H1 (cell line): ENCODE results near the gene BARX1. TPM values are rescaled to one million over a fixed set of nuclear protein-coding genes. Genes with fewer than 3 reads are reported as not detected.

ENCODE experiments used
- CTCF ChIA-PET: fragments of 300-600 bp; sonication (Branson Sonifier 250); formaldehyde crosslinking; loops from one replicate; lab custom pipeline; 2021; ENCODE audit not compliant: partially characterized antibody; lab: Charles Lee
- POLR2A ChIA-PET: fragments of 300-600 bp; sonication (Branson Sonifier 250); formaldehyde crosslinking; loops from one replicate; lab custom pipeline; 2021; ENCODE audit warnings: inconsistent platforms; ENCODE audit not compliant: partially characterized antibody; lab: Charles Lee
- DNase-seq, 2 experiments: peaks; one replicate each; pipeline versions ENCODE4 v3.0.0 to v3.0.0-alpha.2; 2010 to 2022; ENCODE audit warnings: low spot score in 2 of 2, low read depth in 1 of 2, mixed read lengths in 1 of 2
- FAIRE-seq: peaks from 2 replicates; lab custom pipeline; 2011; peaks lifted over from hg19 to GRCh38; lab: Jason Lieb, UNC
- H2AFZ ChIP-seq: 2 replicates; pipeline ENCODE4 v1.8.1; 2012; ENCODE audit warnings: low read length, inconsistent platforms
- H2AK5ac ChIP-seq: 2 replicates; pipeline ENCODE4 v1.6.1; 2013; ENCODE audit warnings: low read depth, low read length
- H2BK120ac ChIP-seq: replicated peaks from 2 replicates; pipeline ENCODE3; 2013; ENCODE audit warnings: low read depth, low read length, inconsistent platforms
- H2BK12ac ChIP-seq: 2 replicates; pipeline ENCODE4 v1.6.1; 2013; ENCODE audit warnings: low read depth, low read length
- H2BK15ac ChIP-seq: 2 replicates; pipeline ENCODE4 v1.6.1; 2013; ENCODE audit warnings: low read length
- H2BK20ac ChIP-seq: 2 replicates; pipeline ENCODE4 v1.6.1; 2013; ENCODE audit warnings: low read length
- H2BK5ac ChIP-seq: 2 replicates; pipeline ENCODE4 v1.6.1; 2013; ENCODE audit warnings: low read depth, low read length
- H3K14ac ChIP-seq: 2 replicates; pipeline ENCODE4 v1.6.1; 2013; ENCODE audit warnings: inconsistent platforms; ENCODE audit not compliant: insufficient read length
- H3K18ac ChIP-seq: 2 replicates; pipeline ENCODE4 v1.6.1; 2013; ENCODE audit warnings: low read length; ENCODE audit errors: extremely low read depth
- H3K23ac ChIP-seq: 2 replicates; pipeline ENCODE4 v1.6.1; 2013; ENCODE audit warnings: inconsistent platforms; ENCODE audit not compliant: insufficient read length
- H3K23me2 ChIP-seq: 2 replicates; pipeline ENCODE4 v1.6.1; 2013; ENCODE audit warnings: low read depth, low read length
- H3K27ac ChIP-seq: 2 replicates; pipeline ENCODE4 v1.6.1; 2011; ENCODE audit warnings: low read depth, low read length, inconsistent platforms
- H3K27me3 ChIP-seq, 4 experiments: replicated peaks in 1 of 4; 1 replicate in 1 of 4; 2 replicates in 3 of 4; pipeline versions ENCODE4 v1.6.1 to v1.8.1; 2011 to 2013; ENCODE audit warnings: low read length in 3 of 4, mild to moderate bottlenecking in 3 of 4, inconsistent platforms in 2 of 4, mixed read lengths in 2 of 4, moderate library complexity in 1 of 4; ENCODE audit not compliant: control insufficient read depth in 3 of 4, insufficient read depth in 3 of 4; ENCODE audit errors: extremely low read depth in 1 of 4
- H3K36me3 ChIP-seq, 4 experiments: 2 replicates each; pipeline versions ENCODE4 v1.6.1 to v1.8.1; 2011 to 2013; ENCODE audit warnings: mild to moderate bottlenecking in 4 of 4, low read length in 3 of 4, moderate library complexity in 2 of 4, control low read depth in 1 of 4, inconsistent platforms in 1 of 4; ENCODE audit not compliant: insufficient read depth in 4 of 4, control insufficient read depth in 2 of 4
- H3K4ac ChIP-seq: replicated peaks from 2 replicates; pipeline ENCODE3; 2013; ENCODE audit warnings: low read length, low read depth, mixed read lengths, inconsistent platforms; ENCODE audit not compliant: insufficient read length
- H3K4me1 ChIP-seq, 4 experiments: replicated peaks in 1 of 4; 1 replicate in 1 of 4; 2 replicates in 3 of 4; pipeline versions ENCODE4 v1.6.1 to v1.8.1; 2011 to 2013; ENCODE audit warnings: low read length in 3 of 4, inconsistent platforms in 2 of 4, mixed read lengths in 1 of 4; ENCODE audit not compliant: insufficient read depth in 4 of 4, control insufficient read depth in 3 of 4
- H3K4me2 ChIP-seq, 2 experiments: 2 replicates each; pipeline versions ENCODE4 v1.6.1 to v1.8.1; 2011 to 2013; ENCODE audit warnings: low read depth in 2 of 2, low read length in 2 of 2, control low read depth in 1 of 2, inconsistent platforms in 1 of 2, mild to moderate bottlenecking in 1 of 2; ENCODE audit not compliant: insufficient read depth in 1 of 2
- H3K4me3 ChIP-seq, 4 experiments: fragments of 200-600, 300-600 bp in 1 of 4; sonication (generic), shearing (Covaris generic), sonication (Bioruptor Twin) in 1 of 4; 2 replicates each; pipeline versions ENCODE4 v1.5.1 to v1.8.1; 2011 to 2016; ENCODE audit warnings: low read length in 4 of 4, low read depth in 3 of 4, control low read depth in 2 of 4, inconsistent platforms in 2 of 4, mild to moderate bottlenecking in 2 of 4, mixed read lengths in 1 of 4, moderate library complexity in 1 of 4; ENCODE audit not compliant: insufficient read depth in 2 of 4; ENCODE audit errors: extremely low read depth in 1 of 4
- H3K56ac ChIP-seq: replicated peaks from 2 replicates; pipeline ENCODE3; 2013; ENCODE audit warnings: low read depth, mild to moderate bottlenecking, mixed read lengths, low read length, inconsistent platforms; ENCODE audit not compliant: insufficient read length
- H3K79me1 ChIP-seq: 2 replicates; pipeline ENCODE4 v1.6.1; 2013; ENCODE audit warnings: low read depth, low read length, control low read depth
- H3K79me2 ChIP-seq, 2 experiments: 2 replicates each; pipeline versions ENCODE4 v1.6.1 to v1.8.1; 2012 to 2013; ENCODE audit warnings: low read length in 2 of 2, mild to moderate bottlenecking in 2 of 2, inconsistent platforms in 1 of 2; ENCODE audit not compliant: insufficient read depth in 2 of 2, control insufficient read depth in 1 of 2
- H3K9ac ChIP-seq, 4 experiments: replicated peaks in 1 of 4; 1 replicate in 1 of 4; 2 replicates in 3 of 4; pipeline versions ENCODE4 v1.6.1 to v1.8.1; 2011 to 2013; ENCODE audit warnings: low read depth in 3 of 4, low read length in 3 of 4, control low read depth in 2 of 4, mild to moderate bottlenecking in 2 of 4, moderate library complexity in 2 of 4, inconsistent platforms in 1 of 4; ENCODE audit errors: extremely low read depth in 1 of 4
- H3K9me3 ChIP-seq, 2 experiments: 2 replicates each; pipeline versions ENCODE4 v1.6.1 to v1.8.1; 2012 to 2013; ENCODE audit warnings: mild to moderate bottlenecking in 2 of 2, moderate library complexity in 2 of 2, control low read depth in 1 of 2, inconsistent platforms in 1 of 2, low read depth in 1 of 2, low read length in 1 of 2, mixed read lengths in 1 of 2; ENCODE audit not compliant: insufficient read depth in 2 of 2
- H4K20me1 ChIP-seq, 2 experiments: replicated peaks in 1 of 2; 2 replicates each; pipeline versions ENCODE3 to v1.8.1; 2011 to 2013; ENCODE audit warnings: inconsistent platforms in 2 of 2, low read length in 2 of 2, mild to moderate bottlenecking in 1 of 2; ENCODE audit not compliant: insufficient read depth in 2 of 2, control insufficient read depth in 1 of 2
- H4K5ac ChIP-seq: 2 replicates; pipeline ENCODE4 v1.6.1; 2013; ENCODE audit warnings: low read length, low read depth, mixed read lengths, inconsistent platforms; ENCODE audit not compliant: insufficient read length
- H4K8ac ChIP-seq: 2 replicates; pipeline ENCODE4 v1.8.0; 2013; ENCODE audit warnings: mild to moderate bottlenecking, moderate library complexity, low read length, inconsistent platforms; ENCODE audit not compliant: insufficient read depth; ENCODE audit errors: extremely low read depth
- H4K91ac ChIP-seq: replicated peaks from 2 replicates; pipeline ENCODE3; 2013; ENCODE audit warnings: low read length, mixed read lengths, inconsistent platforms; ENCODE audit not compliant: insufficient read length
- CEBPB ChIP-seq: IDR thresholded peaks from 2 replicates; pipeline ENCODE4 v1.6.1; 2012; ENCODE audit warnings: low read depth, low read length
- CTBP2 ChIP-seq: IDR thresholded peaks from 2 replicates; pipeline ENCODE4 v1.7.0; 2011; ENCODE audit warnings: borderline replicate concordance, mild to moderate bottlenecking, moderate library complexity, mixed read lengths, low read length; ENCODE audit not compliant: insufficient read depth, insufficient read length
- JUND ChIP-seq: IDR thresholded peaks from 2 replicates; pipeline ENCODE4 v1.6.1; 2011; ENCODE audit warnings: mild to moderate bottlenecking, improper control_type of control experiment, low read length
- MAFK ChIP-seq: IDR thresholded peaks from 2 replicates; pipeline ENCODE4 v1.6.1; 2012; ENCODE audit warnings: low read depth, mild to moderate bottlenecking, improper control_type of control experiment, low read length
- NRF1 ChIP-seq: IDR thresholded peaks from 2 replicates; pipeline ENCODE4 v1.6.1; 2011; ENCODE audit warnings: mild to moderate bottlenecking, low read depth, low read length, improper control_type of control experiment
- RAD21 ChIP-seq, 2 experiments: IDR thresholded peaks in 1 of 2; conservative IDR thresholded peaks in 1 of 2; 2 replicates each; pipeline ENCODE4 v1.6.1; 2011; ENCODE audit warnings: low read depth in 2 of 2, low read length in 2 of 2, improper control_type of control experiment in 1 of 2, inconsistent platforms in 1 of 2, mild to moderate bottlenecking in 1 of 2, moderate library complexity in 1 of 2
- RXRA ChIP-seq: IDR thresholded peaks from 2 replicates; pipeline ENCODE4 v1.6.1; 2011; ENCODE audit warnings: low read depth, mild to moderate bottlenecking, low read length, moderate library complexity; ENCODE audit not compliant: insufficient read depth
- SIN3A ChIP-seq, 2 experiments: IDR thresholded peaks in 1 of 2; conservative IDR thresholded peaks in 1 of 2; 2 replicates each; pipeline ENCODE4 v1.6.1; 2011 to 2012; ENCODE audit warnings: low read length in 2 of 2, improper control_type of control experiment in 1 of 2, low read depth in 1 of 2, mild to moderate bottlenecking in 1 of 2
- SIRT6 ChIP-seq: IDR thresholded peaks from one replicate; pipeline ENCODE4 v1.7.1; 2012; ENCODE audit warnings: low read length, inconsistent platforms
- SP2 ChIP-seq: IDR thresholded peaks from 2 replicates; pipeline ENCODE4 v1.6.1; 2012; ENCODE audit warnings: mild to moderate bottlenecking, low read length, inconsistent platforms
- USF2 ChIP-seq: IDR thresholded peaks from 2 replicates; pipeline ENCODE4 v1.6.1; 2011; ENCODE audit warnings: low read length, improper control_type of control experiment
- ZNF274 ChIP-seq: IDR thresholded peaks from 2 replicates; pipeline ENCODE4 v1.7.0; 2012; ENCODE audit warnings: low read length, borderline replicate concordance; ENCODE audit errors: extremely low read depth
- WGBS, 2 experiments: shearing (Covaris generic) in 1 of 2; methylation state at CpG; one replicate each; pipeline versions ENCODE4 v1.1.6 to v1.1.7; 2013 to 2015; ENCODE audit warnings: low lambda C conversion rate in 2 of 2, mixed read lengths in 2 of 2, inconsistent platforms in 1 of 2, low coverage in 1 of 2, missing lambda C conversion rate in 1 of 2; ENCODE audit not compliant: insufficient replicate concordance in 2 of 2, insufficient coverage in 1 of 2, insufficient read length in 1 of 2; ENCODE audit errors: extremely low coverage in 1 of 2, missing lambda C conversion rate in 1 of 2; 5-methylcytosine and 5-hydroxymethylcytosine counted together
- polyA plus RNA-seq, 7 experiments: library from polyadenylated mRNA; depleted of rRNA in 3 of 7; stranded (reverse) in 5 of 7; unstranded in 2 of 7; fragments of >200 nt in 5 of 7; fragments of 200-250 nt in 2 of 7; gene quantifications; 1 replicate in 5 of 7; 2 replicates in 1 of 7; 4 replicates in 1 of 7; pipeline versions ENCODE4 v1.2.1 to v1.2.3, GENCODE V29; 2011 to 2013; ENCODE audit warnings: missing spikeins in 2 of 7, mixed read lengths in 2 of 7
- total RNA-seq: library from RNA; stranded (reverse); fragmentation: NEBNext Ultra II Directional; extraction: Animal tissue kit (Norgen Biotek cat#: 25700); gene quantifications from 2 replicates; pipeline ENCODE4 v1.2.1, GENCODE V29; 2021

BARX1 gene
- total and polyA plus RNA-seq, 2 of the 8 experiments (the other 6 are each of a cell fraction or from before 2014, with no cell fraction given) = 0.79 to 2.6 TPM

- H2BK5ac ChIP-seq = 0 out of 2 replicates have a peak overlapping the region, but pooled peaks have one; percentile 44
- ChIA-PET POLR2A (no interaction called here), CTCF (interaction anchor here (0.5 to 8.5 kb wide), 14 partner anchors 8 to 272 kb away, joined by 3 to 46 read pairs (median 3); no protein-coding TSS in a partner anchor)
- H3K27ac ChIP-seq = no peak overlapping the region
- H3K79me1 ChIP-seq = no peaks in the 10 kb centered on the region
- no peaks in the 10 kb centered on the region for H3K23me2 ChIP-seq
- H4K8ac ChIP-seq = no peak overlapping the region; the same call in 1 of the 2 replicates
- H3K36me3 ChIP-seq = no peaks in the 10 kb centered on the region
- no peak overlapping the region for H4K5ac ChIP-seq
- peak overlapping the region; percentile 72 for H2BK120ac ChIP-seq
- no peak overlapping the region for H2BK15ac ChIP-seq
- no peak overlapping the region for H3K18ac ChIP-seq
- WGBS, 2 experiments = 79% methylated on average over 6 of the region's 6 CpGs; no CpG with 5 or more reads in 1 of the 2 experiments
- no peak for FAIRE-seq
- no peak overlapping the region for H3K56ac ChIP-seq
- H3K14ac ChIP-seq = no peak overlapping the region
- H3K9ac ChIP-seq = no peak overlapping the region
- no peak overlapping the region for H3K4ac ChIP-seq
- no peak overlapping the region for H2AK5ac ChIP-seq
- H3K23ac ChIP-seq = no peak overlapping the region
- peaks cover 2 to 9% (median 7%) of the 10 kb centered on the region in 4 experiments; a peak in 6 of 7 replicates for H3K4me1 ChIP-seq
- no peaks in the 10 kb centered on the region for H3K9me3 ChIP-seq
- no peak overlapping the region for H3K4me3 ChIP-seq
- H4K20me1 ChIP-seq = no peaks in the 10 kb centered on the region
- no peaks in the 10 kb centered on the region for H3K27me3 ChIP-seq
- no peak overlapping the region for H2AFZ ChIP-seq
- H3K79me2 ChIP-seq = no peaks in the 10 kb centered on the region
- H4K91ac ChIP-seq = peak overlapping the region; percentile 53
- no peak overlapping the region for H3K4me2 ChIP-seq
- no peak overlapping the region for H2BK20ac ChIP-seq
- no peak for DNase-seq
- H2BK12ac ChIP-seq = peak overlapping the region; percentile 50; the same call in 1 of the 2 replicates
- TF ChIP-seq CEBPB (no peak), SIRT6 (no peak), RAD21 (IDR thresholded peaks at IDR 0.05 in 1 of 2, conservative IDR thresholded peaks at IDR 0.05 in 1 of 2; ENCODE audit: low read depth in 2 of 2, low read length in 2 of 2) (no peak), USF2 (no peak), CTBP2 (no peak), RXRA (no peak), NRF1 (no peak), ZNF274 (no peak), JUND (no peak), SP2 (no peak), SIN3A (conservative IDR thresholded peaks at IDR 0.05 in 1 of 2, IDR thresholded peaks at IDR 0.05 in 1 of 2; ENCODE audit: low read depth in 1 of 2, low read length in 2 of 2) (no peak), MAFK (no peak)
These were observed 45.9 kb downstream of the BARX1 start for GRCh38 chr9:93909242-93909616.
